K562 treated with DMSO at 1 percent for 24 hours (cell line): Measurements from ENCODE around the gene KRTAP1-3. TPM values are rescaled to one million over a fixed set of nuclear protein-coding genes. Genes with fewer than 3 reads are reported as not detected.

Experiments used
- total RNA-seq: library from RNA; unstranded; fragments of 300-600 nt; gene quantifications from 2 replicates; pipeline ENCODE4 v1.2.3, GENCODE V29; 2022; ENCODE audit warnings: low read depth; ENCODE audit not compliant: insufficient read depth

The KRTAP1-3 gene, protein sequence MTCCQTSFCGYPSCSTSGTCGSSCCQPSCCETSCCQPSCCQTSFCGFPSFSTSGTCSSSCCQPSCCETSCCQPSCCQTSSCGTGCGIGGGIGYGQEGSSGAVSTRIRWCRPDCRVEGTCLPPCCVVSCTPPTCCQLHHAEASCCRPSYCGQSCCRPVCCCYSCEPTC
- total RNA-seq, result not detected in 2 replicates

GRCh38 chr17:41034346-41034935 is at the start of gene KRTAP1-3:
Gene KRTAP1-3, minus strand, starts transcription at chr17:41034874. Its CDS starts 53 bp downstream, at chr17:41034821.

GRCh38 chr17:41084100-41084856 is 49.6 kb upstream of the KRTAP1-3 start, which contains the start of gene KRTAP4-7:
Gene KRTAP4-7, plus strand, starts transcription at chr17:41084150. Its CDS starts 57 bp downstream, at chr17:41084207.

GRCh38 chr17:41065829-41066624 is 31.4 kb upstream of the KRTAP1-3 start, which contains the start of gene KRTAP2-4:
Gene KRTAP2-4, minus strand, starts transcription at chr17:41065879. Its CDS starts 34 bp downstream, at chr17:41065845.

DNA sequence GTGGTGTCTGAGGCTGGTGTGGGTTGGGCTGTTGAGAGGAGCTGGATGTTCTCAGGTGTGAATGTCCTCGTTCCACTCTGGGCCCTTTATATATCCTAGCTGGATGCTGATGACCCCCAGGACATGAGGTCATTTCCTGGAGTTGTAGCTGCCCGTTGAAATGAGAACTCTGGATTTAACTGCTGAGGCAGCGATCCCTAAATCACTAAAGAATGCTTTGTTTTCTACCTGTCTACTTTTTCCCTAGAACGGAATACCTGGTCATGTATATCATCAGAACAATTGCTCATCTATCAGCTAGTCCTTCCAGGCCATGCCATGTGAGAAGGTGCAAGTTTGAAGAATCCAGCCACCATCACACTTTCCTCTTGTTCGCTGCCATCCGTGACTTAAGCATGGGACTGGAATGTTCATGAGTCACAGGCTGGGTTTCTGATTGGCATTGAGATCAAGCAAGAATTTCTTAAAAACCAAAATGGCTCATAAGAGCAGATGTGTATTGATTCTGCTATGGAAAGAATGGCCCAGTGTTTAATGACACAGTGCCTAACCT is 25.5 kb upstream of the KRTAP1-3 start, which contains the start of gene KRTAP2-3:
Gene KRTAP2-3, minus strand, starts transcription at position 63 of the 553 bp plus-strand sequence. CDS start 64 bp downstream, outside the sequence.

GRCh38 chr17:41055130-41055529 is 20.5 kb upstream of the KRTAP1-3 start, which contains the start of gene KRTAP2-2:
Gene KRTAP2-2, minus strand, starts transcription at chr17:41055230. Its CDS starts 19 bp downstream, at chr17:41055211.

GRCh38 chr17:41046735-41047465 is 12.2 kb upstream of the KRTAP1-3 start, which contains the start of gene KRTAP2-1:
Gene KRTAP2-1, minus strand, starts transcription at chr17:41047316. Its CDS starts 49 bp downstream, at chr17:41047267.

GRCh38 chr17:41040783-41041571 is 6.3 kb upstream of the KRTAP1-3 start, which contains the start of gene KRTAP1-1:
Gene KRTAP1-1, minus strand, starts transcription at chr17:41041450. Its CDS starts 53 bp downstream, at chr17:41041397.

GRCh38 chr17:41029633-41030245 is 4.9 kb downstream of the KRTAP1-3 start, which contains the start of gene KRTAP1-4:
Gene KRTAP1-4, minus strand, starts transcription at chr17:41030195. Its CDS starts 117 bp downstream, at chr17:41030078.

DNA sequence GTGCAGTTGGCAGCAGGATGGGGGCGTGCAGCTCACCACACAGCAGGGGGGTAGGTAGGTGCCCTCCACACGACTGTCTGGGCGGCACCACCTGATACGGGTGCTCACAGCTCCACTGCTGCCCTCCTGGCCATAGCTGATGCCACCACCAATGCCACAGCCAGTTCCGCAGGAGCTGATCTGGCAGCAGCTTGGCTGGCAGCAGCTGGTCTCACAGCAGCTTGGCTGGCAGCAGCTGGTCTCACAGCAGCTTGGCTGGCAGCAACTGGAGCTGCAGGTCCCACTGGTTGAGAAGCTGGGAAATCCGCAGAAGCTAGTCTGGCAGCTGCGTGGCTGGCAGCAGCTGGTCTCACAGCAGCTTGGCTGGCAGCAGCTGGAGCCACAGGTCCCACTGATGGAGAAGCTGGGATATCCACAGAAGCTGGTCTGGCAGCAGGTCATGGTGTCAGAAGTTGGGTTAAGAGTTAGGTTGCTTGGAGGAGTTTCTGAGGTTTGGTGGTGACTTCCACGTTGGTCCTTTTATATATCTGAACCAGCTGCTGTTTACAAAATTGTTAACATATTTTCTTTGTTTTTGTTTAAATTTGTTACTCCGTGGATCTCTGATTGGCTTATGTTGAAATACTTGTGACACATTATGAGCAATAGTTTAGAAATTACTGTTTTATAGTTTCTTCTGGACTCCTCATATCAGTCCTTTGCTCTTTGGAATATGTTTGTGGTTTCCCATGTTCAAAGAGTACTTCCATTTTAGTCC is 7.8 kb downstream of the KRTAP1-3 start, which contains the start of gene KRTAP1-5:
Gene KRTAP1-5, minus strand, starts transcription at position 494 of the 757 bp plus-strand sequence. Its CDS starts 53 bp downstream, at position 441.

GRCh38 chr17:41008811-41009210 is 25.9 kb downstream of the KRTAP1-3 start, which contains the start of gene KRTAP3-1:
Gene KRTAP3-1, minus strand, starts transcription at chr17:41009128. Its CDS starts 54 bp downstream, at chr17:41009074.

GRCh38 chr17:40999563-40999962 is 35.1 kb downstream of the KRTAP1-3 start, which contains the start of gene KRTAP3-2:
Gene KRTAP3-2, minus strand, starts transcription at chr17:40999906. Its CDS starts 53 bp downstream, at chr17:40999853.

GRCh38 chr17:40993839-40994238 is 40.8 kb downstream of the KRTAP1-3 start, which contains the start of gene KRTAP3-3:
Gene KRTAP3-3, minus strand, starts transcription at chr17:40994164. Its CDS starts 67 bp downstream, at chr17:40994097.

GRCh38 chr17:40984226-40984625 is 50.4 kb downstream of the KRTAP1-3 start, which contains the start of gene KRT40:
Gene KRT40, minus strand, starts transcription at chr17:40984326. Its CDS starts 53 bp downstream, at chr17:40984273.

Other genes with a start within 250 kb of the KRTAP1-3 start
- gene KRT28, start 234.9 kb downstream of the KRTAP1-3 start, total RNA-seq, result not detected in 2 replicates
- gene KRT10, start 212.3 kb downstream of the KRTAP1-3 start, total RNA-seq, result 61.4 and 78.5 TPM in 2 replicates
- 6.3 and 7.9 TPM in 2 replicates for gene KRT12, start 167.7 kb downstream of the KRTAP1-3 start, total RNA-seq
- gene KRT20, start 149.6 kb downstream of the KRTAP1-3 start, total RNA-seq, result not detected in 2 replicates
- not detected in 2 replicates for gene KRT23, start 97.2 kb downstream of the KRTAP1-3 start, total RNA-seq
- not detected in 2 replicates for gene KRT39, start 67.9 kb downstream of the KRTAP1-3 start, total RNA-seq
- not detected in 2 replicates for gene KRT40, start 50.5 kb downstream of the KRTAP1-3 start, total RNA-seq
- not detected in 2 replicates for gene KRTAP3-3, start 40.7 kb downstream of the KRTAP1-3 start, total RNA-seq
- not detected in 2 replicates for gene KRTAP3-2, start 35.0 kb downstream of the KRTAP1-3 start, total RNA-seq
- not detected in 2 replicates for gene KRTAP3-1, start 25.7 kb downstream of the KRTAP1-3 start, total RNA-seq
- gene KRTAP1-5, start 7.7 kb downstream of the KRTAP1-3 start, total RNA-seq, result not detected in 2 replicates
- not detected in 2 replicates for gene KRTAP1-4, start 4.7 kb downstream of the KRTAP1-3 start, total RNA-seq
- gene KRTAP1-1, start 6.6 kb upstream of the KRTAP1-3 start, total RNA-seq, result not detected in 2 replicates
- not detected in 2 replicates for gene KRTAP2-1, start 12.4 kb upstream of the KRTAP1-3 start, total RNA-seq
- gene KRTAP2-2, start 20.4 kb upstream of the KRTAP1-3 start, total RNA-seq, result not detected in 2 replicates
- not detected in 2 replicates for gene KRTAP2-3, start 25.2 kb upstream of the KRTAP1-3 start, total RNA-seq
- gene KRTAP2-4, start 31.0 kb upstream of the KRTAP1-3 start, total RNA-seq, result not detected in 2 replicates
- not detected in 2 replicates for gene KRTAP4-7, start 49.3 kb upstream of the KRTAP1-3 start, total RNA-seq
- gene KRTAP4-8, start 63.3 kb upstream of the KRTAP1-3 start, total RNA-seq, result not detected in 2 replicates
- not detected in 2 replicates for gene KRTAP4-16, start 67.3 kb upstream of the KRTAP1-3 start, total RNA-seq
- not detected in 2 replicates for gene KRTAP4-9, start 70.5 kb upstream of the KRTAP1-3 start, total RNA-seq
- gene KRTAP4-11, start 83.5 kb upstream of the KRTAP1-3 start, total RNA-seq, result not detected in 2 replicates
- gene KRTAP4-12, start 89.3 kb upstream of the KRTAP1-3 start, total RNA-seq, result not detected in 2 replicates
- not detected in 2 replicates for gene KRTAP4-6, start 105.7 kb upstream of the KRTAP1-3 start, total RNA-seq
- not detected in 2 replicates for gene KRTAP4-5, start 115.0 kb upstream of the KRTAP1-3 start, total RNA-seq
- not detected in 2 replicates for gene KRTAP4-4, start 125.9 kb upstream of the KRTAP1-3 start, total RNA-seq
- not detected in 2 replicates for gene KRTAP4-3, start 133.3 kb upstream of the KRTAP1-3 start, total RNA-seq
- not detected in 2 replicates for gene KRTAP4-2, start 143.3 kb upstream of the KRTAP1-3 start, total RNA-seq
- not detected in 2 replicates for gene KRTAP4-1, start 150.0 kb upstream of the KRTAP1-3 start, total RNA-seq
- not detected in 2 replicates for gene KRTAP9-1, start 155.0 kb upstream of the KRTAP1-3 start, total RNA-seq
- not detected in 2 replicates for gene KRTAP9-2, start 191.8 kb upstream of the KRTAP1-3 start, total RNA-seq
- not detected in 2 replicates for gene KRTAP9-3, start 197.6 kb upstream of the KRTAP1-3 start, total RNA-seq
- gene KRTAP9-8, start 203.1 kb upstream of the KRTAP1-3 start, total RNA-seq, result not detected in 2 replicates
- gene KRTAP9-4, start 214.8 kb upstream of the KRTAP1-3 start, total RNA-seq, result not detected in 2 replicates
- gene KRTAP9-9, start 220.5 kb upstream of the KRTAP1-3 start, total RNA-seq, result not detected in 2 replicates
- gene KRTAP9-6, start 230.5 kb upstream of the KRTAP1-3 start, total RNA-seq, result not detected in 2 replicates
- not detected in 2 replicates for gene KRTAP9-7, start 240.8 kb upstream of the KRTAP1-3 start, total RNA-seq